ENCODE results near the gene TEDC1.

TEDC1 gene

GRCh38 chr14:105486163-105486973 lies 4.7 kb upstream of the TEDC1 start, which contains the start of gene CRIP1:
Gene CRIP1, plus strand, starts transcription at chr14:105486886. Its CDS starts 374 bp downstream, at chr14:105487260.
- no peak for DNase-seq (ENCODE audit: low spot score)

GRCh38 chr14:105486974-105487448 lies 4.0 kb upstream of the TEDC1 start:
- no peak for DNase-seq (ENCODE audit: low spot score)

GRCh38 chr14:105487449-105487985 lies 3.5 kb upstream of the TEDC1 start:
- DNase-seq (ENCODE audit: low spot score) = no peak

GRCh38 chr14:105487986-105488777 lies 2.9 kb upstream of the TEDC1 start:
- no peak for DNase-seq (ENCODE audit: low spot score)

GRCh38 chr14:105488781-105489541 lies 2.1 kb upstream of the TEDC1 start:
- no peak for DNase-seq (ENCODE audit: low spot score)

- DNase-seq (ENCODE audit: low spot score) = peak; percentile 67
Observed at GRCh38 chr14:105489542-105490266, 1.3 kb upstream of the TEDC1 start.

- no peak for DNase-seq (ENCODE audit: low spot score)
Observed at GRCh38 chr14:105490267-105490571, 827 bp upstream of the TEDC1 start.

- DNase-seq (ENCODE audit: low spot score) = peak; percentile 84
Observed at GRCh38 chr14:105491366-105491973, 424 bp downstream of the TEDC1 start.

- DNase-seq (ENCODE audit: low spot score) = no peak
Observed at GRCh38 chr14:105492031-105492970, 1.3 kb downstream of the TEDC1 start.

- no peak for DNase-seq (ENCODE audit: low spot score)
Observed at GRCh38 chr14:105492971-105493871, 2.2 kb downstream of the TEDC1 start.

GRCh38 chr14:105493921-105494605 lies 3.0 kb downstream of the TEDC1 start:
- DNase-seq (ENCODE audit: low spot score) = no peak

- DNase-seq (ENCODE audit: low spot score) = no peak
Observed at GRCh38 chr14:105494606-105494929, 3.5 kb downstream of the TEDC1 start.

GRCh38 chr14:105495101-105495989 lies 4.3 kb downstream of the TEDC1 start:
- DNase-seq (ENCODE audit: low spot score) = no peak

- no peak for DNase-seq (ENCODE audit: low spot score)
Observed at GRCh38 chr14:105495990-105496830, 5.2 kb downstream of the TEDC1 start.

- DNase-seq (ENCODE audit: low spot score) = no peak
Observed at GRCh38 chr14:105496831-105497591, 6.0 kb downstream of the TEDC1 start.

Measured in AG20443 (cell line).